ENCODE measurements around the gene CCNK.

Gene CCNK

GRCh38 chr14:99546234-99546879 lies 65.1 kb downstream of the CCNK start:
- in situ Hi-C loops (cut with MboI; ENCODE audit: low sequenced_read_pairs) = no loop called here

DNA sequence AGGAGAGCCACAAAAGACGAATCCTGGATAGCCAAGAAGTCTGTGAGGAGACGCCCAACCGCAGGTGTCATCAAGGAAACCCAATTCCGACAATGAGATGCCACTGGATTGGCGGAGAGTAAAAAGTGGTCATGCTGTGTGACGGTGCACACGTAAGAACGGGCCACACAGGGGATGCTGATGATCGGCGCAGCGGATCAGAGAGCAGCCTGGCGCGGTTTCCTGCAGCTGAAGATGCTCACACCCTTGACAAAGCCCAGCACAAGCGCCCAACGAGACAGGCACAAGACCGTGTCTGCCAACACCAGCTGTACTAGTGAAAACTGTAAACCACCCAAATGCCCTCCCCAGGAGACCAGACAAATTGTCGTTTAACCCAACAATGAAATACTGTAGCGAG lies 67.0 kb downstream of the CCNK start:
- in situ Hi-C loops (cut with MboI; ENCODE audit: low sequenced_read_pairs) = no loop called here

GRCh38 chr14:99548871-99549515 lies 67.8 kb downstream of the CCNK start:
- in situ Hi-C loops (cut with MboI; ENCODE audit: low sequenced_read_pairs) = no loop called here

DNA sequence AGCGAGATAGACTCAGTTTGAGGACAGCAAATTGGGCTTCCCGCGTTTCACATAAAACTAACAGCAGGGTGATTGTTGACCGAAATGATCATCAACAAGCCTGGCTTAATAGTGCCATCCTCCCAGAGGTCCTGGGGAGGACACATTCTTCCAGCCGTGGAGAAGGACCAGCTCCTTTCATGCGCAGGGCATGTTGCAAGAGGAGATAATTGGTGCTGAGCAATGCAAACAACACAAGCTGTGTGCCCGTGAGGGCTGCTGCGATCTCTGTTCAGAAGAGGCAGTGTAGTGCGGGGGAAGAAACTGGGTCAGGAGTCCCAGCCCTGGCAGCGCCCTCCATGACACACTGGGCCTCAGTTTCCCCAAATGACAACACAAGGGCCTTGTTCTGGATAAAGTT lies 68.5 kb downstream of the CCNK start:
- in situ Hi-C loops (cut with MboI; ENCODE audit: low sequenced_read_pairs) = no loop called here

DNA sequence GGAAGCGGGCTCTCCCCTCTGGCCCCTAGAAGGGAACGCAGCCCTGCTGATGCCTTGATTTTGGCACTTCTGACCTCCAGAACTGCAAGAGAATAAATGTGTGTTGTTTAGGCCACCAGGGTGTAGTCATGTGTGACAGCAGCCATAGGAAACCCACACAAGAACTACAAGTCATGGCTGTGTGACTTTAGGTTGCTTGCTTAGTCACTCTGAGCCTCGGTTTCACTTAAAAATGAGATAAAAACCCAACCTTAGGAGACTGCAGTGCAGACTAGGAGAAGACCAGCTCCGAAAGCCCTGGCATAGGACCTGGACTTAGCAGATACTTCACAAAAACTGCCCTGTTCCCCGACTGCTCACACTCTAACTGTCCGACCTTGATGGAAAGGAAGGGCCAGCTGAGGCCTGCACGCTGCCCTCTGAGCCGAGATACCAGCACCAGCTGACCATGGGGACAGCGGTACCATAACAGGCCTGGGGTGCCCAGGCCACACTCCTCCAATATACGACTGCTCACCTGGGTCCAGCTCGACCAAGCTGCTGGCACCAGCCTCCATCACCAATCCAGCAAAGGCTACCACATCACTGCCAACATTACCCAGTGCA lies 69.3 kb downstream of the CCNK start:
- in situ Hi-C loops (cut with MboI; ENCODE audit: low sequenced_read_pairs) = no loop called here

- in situ Hi-C loops (cut with MboI; ENCODE audit: low sequenced_read_pairs) = no loop called here
Observed at GRCh38 chr14:99551034-99551922, 70.1 kb downstream of the CCNK start.

- in situ Hi-C loops (cut with MboI; ENCODE audit: low sequenced_read_pairs) = no loop called here
Observed at GRCh38 chr14:99552021-99552553, 70.9 kb downstream of the CCNK start.

GRCh38 chr14:99552572-99553216 lies 71.5 kb downstream of the CCNK start:
- in situ Hi-C loops (cut with MboI; ENCODE audit: low sequenced_read_pairs) = no loop called here

DNA sequence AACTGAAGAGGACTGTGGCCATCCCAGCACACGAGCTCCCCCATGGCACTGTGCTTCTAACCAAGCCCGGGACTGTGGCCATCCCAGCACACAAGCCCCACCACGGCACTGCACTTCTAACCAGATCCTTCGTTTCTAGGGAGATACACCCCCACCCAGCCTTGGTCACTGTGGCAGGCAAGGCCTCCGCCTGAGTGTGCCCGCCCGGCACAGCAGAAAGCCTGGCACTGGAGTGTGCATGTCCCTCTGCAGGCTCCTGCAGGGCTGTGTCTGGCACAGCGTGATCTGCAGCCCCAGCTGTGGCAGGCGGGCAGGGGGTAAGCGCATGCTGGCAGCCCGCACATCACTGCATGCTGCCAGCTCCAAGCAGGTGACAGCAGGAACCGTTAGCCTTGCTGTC lies 73.0 kb downstream of the CCNK start:
- in situ Hi-C loops (cut with MboI; ENCODE audit: low sequenced_read_pairs) = no loop called here

DNA sequence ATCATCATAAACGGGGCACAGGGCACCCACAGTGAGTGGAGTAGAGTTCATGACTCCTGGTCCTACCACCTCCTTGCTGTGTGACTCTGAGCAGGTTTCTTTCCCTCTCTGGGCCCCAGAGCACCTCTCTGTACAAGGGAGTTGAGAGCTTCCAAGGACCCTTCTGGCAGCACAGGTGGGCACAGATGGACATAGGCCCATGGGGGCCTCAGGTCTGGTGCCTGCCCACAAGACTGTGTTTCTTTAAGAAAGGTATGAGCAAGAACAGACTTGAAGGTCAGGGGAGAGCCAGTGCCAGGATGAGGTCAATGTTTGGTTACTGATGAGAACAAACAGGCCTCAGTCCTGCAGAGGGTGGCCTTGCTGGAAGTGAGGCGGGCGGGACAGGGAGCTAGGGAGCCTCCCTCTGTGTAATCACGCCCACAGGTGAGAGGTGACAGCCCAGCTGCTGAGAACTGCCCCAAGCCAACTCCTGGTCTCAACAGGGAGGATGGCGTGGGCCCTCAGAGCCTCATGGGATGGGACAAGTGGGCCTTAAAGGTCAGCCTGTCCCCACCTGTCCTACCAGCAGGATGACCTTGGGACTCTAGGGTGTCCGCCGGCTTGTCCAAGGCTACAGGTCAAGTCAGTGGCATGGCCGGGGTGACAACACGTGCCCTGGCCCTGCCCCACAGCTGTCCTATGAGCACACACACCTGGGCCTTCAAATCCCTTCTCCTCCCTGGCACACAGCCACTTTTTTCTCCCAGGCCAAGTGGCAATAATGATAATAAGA lies 73.7 kb downstream of the CCNK start:
- in situ Hi-C loops (cut with MboI; ENCODE audit: low sequenced_read_pairs) = no loop called here

DNA sequence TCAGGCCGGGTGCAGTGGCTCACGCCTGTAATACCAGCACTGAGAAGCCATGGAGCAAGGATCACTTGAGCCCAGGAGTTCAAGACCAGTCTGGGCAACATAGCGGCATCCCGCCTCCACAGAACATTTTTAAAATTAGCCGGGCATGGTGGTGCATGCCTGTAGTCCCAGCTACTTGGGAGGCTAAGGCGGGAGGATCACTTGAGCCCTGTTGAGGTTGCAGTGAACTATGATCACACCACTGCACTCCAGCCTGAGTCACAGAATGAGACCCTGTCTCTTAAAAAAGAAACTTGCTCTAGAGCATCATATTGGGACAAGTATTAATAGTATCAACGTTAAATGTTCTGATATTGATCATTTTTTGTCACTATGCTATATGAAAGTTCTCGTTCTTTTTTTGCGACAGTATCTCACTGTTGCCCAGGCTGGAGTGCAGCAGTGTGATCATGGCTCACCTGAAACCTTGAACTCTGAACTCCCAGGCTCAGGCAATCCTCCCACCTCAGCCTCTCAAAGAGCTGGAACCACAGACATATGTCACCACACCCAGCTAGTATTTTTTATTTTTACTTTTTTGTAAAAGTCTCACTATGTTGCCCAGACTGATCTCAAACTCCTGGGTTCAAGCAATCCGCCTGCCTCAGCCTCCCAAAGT lies 75.1 kb downstream of the CCNK start:
- in situ Hi-C loops (cut with MboI; ENCODE audit: low sequenced_read_pairs) = no loop called here

DNA sequence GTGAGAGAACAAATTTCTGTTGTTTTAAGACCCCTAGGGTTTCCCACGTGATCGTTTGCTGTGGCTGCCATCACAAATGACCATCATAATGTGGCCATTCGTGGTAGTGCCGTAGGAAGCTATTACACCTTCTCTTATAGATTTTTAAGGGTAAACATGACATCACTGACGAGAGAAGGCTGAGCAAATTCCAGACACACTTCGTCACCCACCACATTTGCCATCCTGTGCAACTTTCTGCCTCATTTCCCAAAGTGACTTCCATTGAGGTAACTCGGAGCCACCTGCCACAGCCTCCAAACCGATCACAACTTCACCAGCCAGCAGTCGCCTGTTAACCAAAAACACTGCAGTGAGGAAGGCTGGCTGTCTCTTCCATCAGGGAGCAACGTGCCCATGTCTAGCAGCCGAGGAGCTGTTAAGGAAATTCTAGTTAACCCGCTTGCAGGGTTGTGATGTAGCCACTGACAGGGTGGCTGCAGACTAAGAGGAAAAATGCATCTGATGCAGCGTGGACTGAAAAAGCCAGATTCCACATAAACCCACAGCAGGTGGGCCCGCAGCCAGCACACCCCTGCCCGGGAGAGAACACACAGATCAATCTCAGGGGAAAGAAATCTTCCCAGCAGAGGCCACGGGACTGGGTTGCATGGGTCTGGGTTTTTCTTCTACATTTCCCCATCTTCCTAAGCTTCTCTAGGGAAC lies 78.2 kb downstream of the CCNK start:
- in situ Hi-C loops (cut with MboI; ENCODE audit: low sequenced_read_pairs) = no loop called here

DNA sequence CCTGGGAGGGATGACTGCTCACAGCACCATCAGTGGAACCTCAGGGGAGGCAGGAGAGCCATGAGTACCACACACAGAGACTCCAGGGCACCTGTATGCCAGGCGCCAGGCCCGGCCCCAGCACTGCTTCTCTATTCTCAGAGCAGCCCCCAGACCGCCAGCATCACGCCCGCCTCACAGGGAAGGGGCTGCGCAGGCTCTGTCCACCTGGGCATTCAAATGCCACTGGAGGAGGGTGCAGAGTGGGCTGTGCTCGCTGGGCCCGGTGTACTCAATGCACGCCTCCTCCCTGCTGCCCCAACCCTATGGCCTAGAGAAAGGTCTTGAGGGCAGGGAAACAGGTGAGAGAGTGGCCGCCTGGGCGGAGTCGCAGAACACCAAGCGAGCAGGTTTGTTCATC lies 79.2 kb downstream of the CCNK start:
- in situ Hi-C loops (cut with MboI; ENCODE audit: low sequenced_read_pairs) = no loop called here

GRCh38 chr14:99560922-99561683 lies 79.9 kb downstream of the CCNK start:
- in situ Hi-C loops (cut with MboI; ENCODE audit: low sequenced_read_pairs) = no loop called here

- in situ Hi-C loops (cut with MboI; ENCODE audit: low sequenced_read_pairs) = no loop called here
Observed at GRCh38 chr14:99561864-99562263, 80.7 kb downstream of the CCNK start.

Measured in HL-60/S4 treated with phorbol 12-myristate 13-acetate at 8.2 ng/mL for 4 days and 3 days (cell line).